NB4 (cell line): Measurements from ENCODE around the gene OPCML.

ENCODE experiments used
- DNase-seq: peaks from one replicate; pipeline ENCODE4 v3.0.0; 2010; ENCODE audit warnings: low read depth
- H3K4me3 ChIP-seq: one replicate; pipeline ENCODE4 v1.5.1; 2011; ENCODE audit warnings: mild to moderate bottlenecking, low read depth, low read length, moderate library complexity
- MYC ChIP-seq: IDR thresholded peaks from 2 replicates; pipeline ENCODE4 v1.6.1; 2011; ENCODE audit warnings: low read depth, low read length
- POLR2A ChIP-seq: IDR thresholded peaks from 2 replicates; pipeline ENCODE4 v1.6.1; 2011; ENCODE audit warnings: mild to moderate bottlenecking; ENCODE audit not compliant: insufficient read length; ENCODE audit errors: extremely low read depth
- TF ChIP-seq, protein P1 (sequence below): IDR thresholded peaks from 2 replicates; pipeline ENCODE4 v1.6.1; 2011; ENCODE audit warnings: low read depth, low read length
- TF ChIP-seq, protein P2 (sequence below): IDR thresholded peaks from one replicate; pipeline ENCODE4 v1.5.1; 2012; ENCODE audit warnings: low read depth, low read length

Gene OPCML

DNA sequence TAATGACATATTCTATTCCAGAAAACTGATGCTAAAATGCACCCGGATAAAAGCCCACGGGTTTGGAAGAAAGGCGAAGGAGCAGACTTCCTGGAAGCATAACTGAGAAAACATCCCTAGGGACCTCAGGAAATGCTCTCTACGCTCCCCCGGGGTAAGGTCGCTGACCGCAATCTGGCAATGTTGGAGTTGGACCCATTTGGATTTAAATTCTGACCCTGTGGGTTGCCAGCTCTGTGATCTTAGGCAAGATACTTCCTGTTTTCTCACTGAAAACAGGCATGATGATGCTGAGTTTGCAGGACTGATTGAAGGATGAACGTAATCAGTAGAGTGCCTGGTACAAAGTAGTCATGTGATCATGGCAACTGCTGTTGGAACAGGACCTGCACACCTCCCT is 1107.9 kb downstream of the OPCML start:
- no peak for DNase-seq
- no peak overlapping the region for H3K4me3 ChIP-seq
- TF ChIP-seq MYC, result no peak
- no peak for TF ChIP-seq POLR2A
- TF ChIP-seq, protein P1, sequence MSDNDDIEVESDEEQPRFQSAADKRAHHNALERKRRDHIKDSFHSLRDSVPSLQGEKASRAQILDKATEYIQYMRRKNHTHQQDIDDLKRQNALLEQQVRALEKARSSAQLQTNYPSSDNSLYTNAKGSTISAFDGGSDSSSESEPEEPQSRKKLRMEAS, result no peak
- TF ChIP-seq, protein P2, sequence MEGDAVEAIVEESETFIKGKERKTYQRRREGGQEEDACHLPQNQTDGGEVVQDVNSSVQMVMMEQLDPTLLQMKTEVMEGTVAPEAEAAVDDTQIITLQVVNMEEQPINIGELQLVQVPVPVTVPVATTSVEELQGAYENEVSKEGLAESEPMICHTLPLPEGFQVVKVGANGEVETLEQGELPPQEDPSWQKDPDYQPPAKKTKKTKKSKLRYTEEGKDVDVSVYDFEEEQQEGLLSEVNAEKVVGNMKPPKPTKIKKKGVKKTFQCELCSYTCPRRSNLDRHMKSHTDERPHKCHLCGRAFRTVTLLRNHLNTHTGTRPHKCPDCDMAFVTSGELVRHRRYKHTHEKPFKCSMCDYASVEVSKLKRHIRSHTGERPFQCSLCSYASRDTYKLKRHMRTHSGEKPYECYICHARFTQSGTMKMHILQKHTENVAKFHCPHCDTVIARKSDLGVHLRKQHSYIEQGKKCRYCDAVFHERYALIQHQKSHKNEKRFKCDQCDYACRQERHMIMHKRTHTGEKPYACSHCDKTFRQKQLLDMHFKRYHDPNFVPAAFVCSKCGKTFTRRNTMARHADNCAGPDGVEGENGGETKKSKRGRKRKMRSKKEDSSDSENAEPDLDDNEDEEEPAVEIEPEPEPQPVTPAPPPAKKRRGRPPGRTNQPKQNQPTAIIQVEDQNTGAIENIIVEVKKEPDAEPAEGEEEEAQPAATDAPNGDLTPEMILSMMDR, result no peak

DNA sequence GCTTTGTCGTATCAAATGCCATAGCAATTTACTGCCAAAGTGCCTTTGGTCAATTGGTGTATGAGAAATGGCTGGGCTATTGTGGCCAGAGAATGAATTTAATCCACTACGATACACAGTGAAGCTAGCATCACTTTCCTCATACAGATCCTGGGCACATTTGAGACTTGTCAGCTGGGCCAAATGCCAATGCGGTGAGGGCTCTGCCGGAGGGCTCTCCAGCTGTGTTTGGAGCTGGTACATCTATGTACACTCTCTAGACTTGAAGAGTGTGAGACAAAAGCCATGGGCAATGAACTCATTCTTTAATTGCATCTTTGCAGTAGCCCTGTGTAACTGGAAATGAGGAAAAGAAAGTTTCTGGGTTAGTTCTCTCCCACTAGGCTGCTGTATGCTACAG is 1109.0 kb downstream of the OPCML start:
- H3K4me3 ChIP-seq, result no peak overlapping the region
- no peak for DNase-seq
- no peak for TF ChIP-seq MYC
- TF ChIP-seq, protein P2, result no peak
- no peak for TF ChIP-seq POLR2A
- TF ChIP-seq, protein P1, result no peak

DNA sequence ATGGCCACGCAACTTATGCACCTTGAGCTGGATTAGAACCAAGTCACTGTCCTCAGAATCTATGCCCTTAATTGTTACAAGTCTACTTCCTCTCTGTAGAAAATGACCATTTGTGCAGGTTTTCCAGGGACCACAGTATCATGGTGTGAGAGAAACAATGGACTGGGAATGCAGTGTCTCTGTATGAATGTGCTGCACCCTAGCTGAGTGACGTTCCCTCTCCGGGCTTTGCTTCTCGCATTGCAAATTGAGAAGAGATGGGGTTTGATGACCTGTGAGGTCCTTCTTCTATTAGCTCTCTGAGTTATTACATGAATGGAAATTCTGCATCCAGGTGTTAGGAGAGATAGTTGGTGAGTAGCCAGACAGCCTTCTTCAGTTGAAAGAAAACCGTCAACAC is 1109.6 kb downstream of the OPCML start:
- H3K4me3 ChIP-seq, result no peak overlapping the region
- no peak for DNase-seq
- TF ChIP-seq MYC, result no peak
- TF ChIP-seq, protein P2, result no peak
- no peak for TF ChIP-seq POLR2A
- TF ChIP-seq, protein P1, result no peak

DNA sequence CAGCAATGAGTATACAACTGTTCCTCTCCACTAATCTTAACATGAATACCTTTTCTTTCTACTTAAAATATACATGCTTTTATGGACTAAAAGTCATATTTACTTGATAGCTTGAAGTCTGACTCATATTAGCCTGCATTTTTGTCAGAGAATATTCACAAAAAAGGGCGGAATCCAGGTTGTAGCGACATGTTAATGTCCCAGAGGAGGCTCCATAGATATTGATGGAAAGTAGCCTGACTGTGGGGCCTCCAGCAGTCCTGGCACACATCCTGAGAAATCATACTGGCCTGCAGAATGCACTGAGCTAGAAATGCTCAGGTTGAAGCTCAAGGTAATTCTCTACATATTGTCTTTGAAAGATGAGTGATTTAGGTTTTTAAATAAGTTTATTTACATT is 1110.7 kb downstream of the OPCML start:
- DNase-seq, result no peak
- no peak overlapping the region for H3K4me3 ChIP-seq
- TF ChIP-seq, protein P2, result no peak
- no peak for TF ChIP-seq MYC
- TF ChIP-seq, protein P1, result no peak

DNA sequence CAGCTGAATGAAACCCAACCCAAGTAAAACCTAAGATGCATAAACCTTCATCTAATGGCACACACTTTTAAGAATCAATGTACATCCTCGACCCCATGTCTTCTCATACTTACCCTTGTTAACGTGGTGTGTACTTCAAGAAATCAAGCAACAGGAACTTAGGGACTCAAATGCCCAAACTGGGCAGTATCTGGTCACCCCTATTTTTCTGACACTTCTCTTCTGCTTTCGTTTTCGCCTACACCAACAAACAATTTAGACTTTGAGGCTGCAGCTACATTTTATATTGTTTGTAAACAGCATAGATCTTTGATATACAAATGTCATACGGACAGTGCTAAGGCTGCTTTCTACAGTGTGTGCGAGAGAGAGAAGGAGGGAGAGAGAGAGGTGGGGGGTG is 1117.8 kb downstream of the OPCML start:
- no peak for DNase-seq
- no peak overlapping the region for H3K4me3 ChIP-seq
- TF ChIP-seq, protein P1, result no peak
- no peak for TF ChIP-seq MYC
- TF ChIP-seq, protein P2, result no peak
- TF ChIP-seq POLR2A, result no peak

DNA sequence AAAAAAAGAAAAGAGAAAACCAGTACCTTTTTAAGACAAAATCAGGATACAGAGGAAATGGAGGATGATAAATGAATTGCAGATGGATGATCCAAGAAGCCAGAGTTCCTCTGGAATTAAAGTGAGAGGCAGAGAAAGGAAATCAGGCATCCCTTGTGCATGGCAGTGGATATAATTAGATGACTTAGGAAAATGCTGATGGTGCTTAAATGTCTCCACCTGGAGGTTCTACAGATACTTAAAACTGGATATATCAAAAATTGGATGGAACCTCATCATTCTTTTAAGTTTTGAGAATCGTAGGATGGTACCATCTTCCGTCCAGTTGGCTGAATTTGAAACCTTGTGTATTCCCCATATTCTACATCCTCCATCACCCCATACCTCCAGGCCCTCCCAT is 1121.9 kb downstream of the OPCML start:
- no peak overlapping the region for H3K4me3 ChIP-seq
- no peak for TF ChIP-seq MYC
- TF ChIP-seq, protein P1, result no peak
- TF ChIP-seq, protein P2, result no peak
- no peak for TF ChIP-seq POLR2A
- no peak for DNase-seq
